Measurements from ENCODE around the gene TP53BP2.
A peak's percentile ranks its signal among the peaks of the same experiment; 100 is the strongest.
"Not testable (repeated sequence)": the region's sequence is repeated elsewhere in the genome, so short reads cannot be mapped to it uniquely, and the experiment has no call there.

Gene TP53BP2

GRCh38 chr1:223831755-223832636 is 13.8 kb downstream of the TP53BP2 start:
- no peak for DNase-seq

- DNase-seq, result no peak
Observed at GRCh38 chr1:223829678-223830077, 16.1 kb downstream of the TP53BP2 start.

- no peak for DNase-seq
Observed at GRCh38 chr1:223828162-223828848, 17.4 kb downstream of the TP53BP2 start.

- no peak for DNase-seq
Observed at GRCh38 chr1:223827193-223827663, 18.5 kb downstream of the TP53BP2 start.

GRCh38 chr1:223825767-223826748 is 19.7 kb downstream of the TP53BP2 start:
- no peak for DNase-seq

GRCh38 chr1:223824712-223825111 is 21.0 kb downstream of the TP53BP2 start:
- DNase-seq, result no peak

- no peak for DNase-seq
Observed at GRCh38 chr1:223824287-223824686, 21.5 kb downstream of the TP53BP2 start.

- DNase-seq, result no peak
Observed at GRCh38 chr1:223820971-223821370, 24.8 kb downstream of the TP53BP2 start.

- DNase-seq, result no peak
Observed at GRCh38 chr1:223820515-223820858, 25.3 kb downstream of the TP53BP2 start.

- DNase-seq, result no peak
Observed at GRCh38 chr1:223819730-223820514, 25.8 kb downstream of the TP53BP2 start.

GRCh38 chr1:223817265-223817664 is 28.5 kb downstream of the TP53BP2 start:
- DNase-seq, result not testable (repeated sequence)

- DNase-seq, result no peak
Observed at GRCh38 chr1:223815865-223816264, 29.9 kb downstream of the TP53BP2 start.

GRCh38 chr1:223815020-223815853 is 30.5 kb downstream of the TP53BP2 start:
- no peak for DNase-seq

- no peak for DNase-seq
Observed at GRCh38 chr1:223813645-223814044, 32.1 kb downstream of the TP53BP2 start.

- DNase-seq, result peak; percentile 5
Observed at GRCh38 chr1:223811634-223812101, 34.1 kb downstream of the TP53BP2 start.

- no peak for DNase-seq
Observed at GRCh38 chr1:223810586-223810985, 35.2 kb downstream of the TP53BP2 start.

- not testable (repeated sequence) for DNase-seq
Observed at GRCh38 chr1:223809905-223810304, 35.8 kb downstream of the TP53BP2 start.

- DNase-seq, result no peak
Observed at GRCh38 chr1:223803211-223803610, 42.5 kb downstream of the TP53BP2 start.

- DNase-seq, result no peak
Observed at GRCh38 chr1:223802602-223803001, 43.1 kb downstream of the TP53BP2 start.

GRCh38 chr1:223802032-223802431 is 43.7 kb downstream of the TP53BP2 start:
- no peak for DNase-seq

- no peak for DNase-seq
Observed at GRCh38 chr1:223796210-223796609, 49.5 kb downstream of the TP53BP2 start.
